Gastrocnemius medialis (tissue), 4 donors: ENCODE results near the gene FCRL3.

Source experiments
- POLR2A ChIP-seq, 2 donors: fragments of 450-650 bp; IDR thresholded peaks; one replicate each; pipeline ENCODE4 v1.6.1; 2017; ENCODE audit warnings: antibody characterized with exemption in 2 of 2, mild to moderate bottlenecking in 2 of 2, moderate library complexity in 2 of 2
- TF ChIP-seq, protein P1 (sequence below), 5 experiments: fragments of 450-650 bp in 3 of 5; fragments of 200-600 bp in 2 of 5; sonication (generic) in 2 of 5; IDR thresholded peaks in 4 of 5; conservative IDR thresholded peaks in 1 of 5; 1 replicate in 4 of 5; 2 replicates in 1 of 5; pipeline ENCODE4 v1.5.1; 2016 to 2019; ENCODE audit warnings: antibody characterized with exemption in 5 of 5, mild to moderate bottlenecking in 3 of 5, moderate library complexity in 3 of 5

DNA sequence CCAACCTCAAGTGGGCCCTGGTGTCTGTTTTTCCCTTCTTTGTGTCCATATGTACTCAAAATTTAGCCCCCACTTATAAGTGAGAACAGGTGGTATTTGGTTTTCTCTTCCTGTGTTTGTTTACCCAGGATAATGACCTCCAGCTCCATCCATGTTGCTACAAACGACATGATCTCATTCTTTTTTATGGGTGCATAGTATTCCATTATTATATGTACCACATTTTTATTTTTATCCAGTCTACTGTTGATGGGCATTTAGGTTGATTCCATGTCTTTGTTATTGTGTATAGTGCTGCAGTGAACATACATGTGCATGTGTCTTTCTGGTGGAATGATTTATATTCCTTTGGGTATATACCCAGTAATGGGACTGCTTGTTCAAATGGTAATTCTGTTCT lies 27.6 kb downstream of the FCRL3 start:
- TF ChIP-seq POLR2A (IDR thresholded peaks at IDR 0.05): no peak
- TF ChIP-seq, protein P1, sequence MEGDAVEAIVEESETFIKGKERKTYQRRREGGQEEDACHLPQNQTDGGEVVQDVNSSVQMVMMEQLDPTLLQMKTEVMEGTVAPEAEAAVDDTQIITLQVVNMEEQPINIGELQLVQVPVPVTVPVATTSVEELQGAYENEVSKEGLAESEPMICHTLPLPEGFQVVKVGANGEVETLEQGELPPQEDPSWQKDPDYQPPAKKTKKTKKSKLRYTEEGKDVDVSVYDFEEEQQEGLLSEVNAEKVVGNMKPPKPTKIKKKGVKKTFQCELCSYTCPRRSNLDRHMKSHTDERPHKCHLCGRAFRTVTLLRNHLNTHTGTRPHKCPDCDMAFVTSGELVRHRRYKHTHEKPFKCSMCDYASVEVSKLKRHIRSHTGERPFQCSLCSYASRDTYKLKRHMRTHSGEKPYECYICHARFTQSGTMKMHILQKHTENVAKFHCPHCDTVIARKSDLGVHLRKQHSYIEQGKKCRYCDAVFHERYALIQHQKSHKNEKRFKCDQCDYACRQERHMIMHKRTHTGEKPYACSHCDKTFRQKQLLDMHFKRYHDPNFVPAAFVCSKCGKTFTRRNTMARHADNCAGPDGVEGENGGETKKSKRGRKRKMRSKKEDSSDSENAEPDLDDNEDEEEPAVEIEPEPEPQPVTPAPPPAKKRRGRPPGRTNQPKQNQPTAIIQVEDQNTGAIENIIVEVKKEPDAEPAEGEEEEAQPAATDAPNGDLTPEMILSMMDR (IDR thresholded peaks at IDR 0.05 in 4 of 5, conservative IDR thresholded peaks at IDR 0.05 in 1 of 5): no peak
